GM19397 (cell line): ENCODE measurements around the gene MYD88.

Source experiments
- ATAC-seq: cut with Tn5 transposase; IDR thresholded peaks from one replicate; pipeline ENCODE4 v1.9.1; 2021; ENCODE audit warnings: mild to moderate bottlenecking, moderate library complexity; ENCODE audit not compliant: unreplicated experiment

MYD88 gene

GRCh38 chr3:38138349-38139190, at the start of gene MYD88:
TSS of gene MYD88 (plus strand) at chr3:38138661. CDS start at chr3:38138701, 40 bp downstream.
- ATAC-seq: peak; percentile 39

- ATAC-seq: no peak
These were observed 49.3 kb upstream of the MYD88 start for GRCh38 chr3:38089163-38089562.

GRCh38 chr3:38090453-38090852, 48.0 kb upstream of the MYD88 start:
- no peak for ATAC-seq

DNA sequence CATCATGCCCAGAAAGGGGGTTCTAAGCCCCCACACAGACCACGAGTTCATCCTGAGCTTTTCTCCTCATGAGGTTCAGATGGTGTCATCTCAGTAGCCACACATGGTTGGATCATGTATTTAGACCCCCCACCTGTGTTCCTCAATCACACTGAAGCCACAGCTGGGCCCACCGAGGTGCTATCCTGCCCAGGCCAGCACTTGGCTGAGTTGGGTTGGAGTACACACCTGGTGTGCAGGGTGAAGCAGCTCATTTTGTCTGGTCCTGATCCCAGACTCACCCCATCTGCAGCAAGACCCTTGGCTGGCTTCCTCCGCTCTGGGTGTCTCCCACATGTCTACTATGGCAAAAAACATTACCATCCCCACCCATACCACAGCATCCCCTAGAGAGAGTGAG, 43.5 kb upstream of the MYD88 start:
- ATAC-seq: no peak

- ATAC-seq: no peak
These were observed 42.6 kb upstream of the MYD88 start for GRCh38 chr3:38095669-38096483.

GRCh38 chr3:38097446-38098375, 40.8 kb upstream of the MYD88 start:
- no peak for ATAC-seq

- ATAC-seq: no peak
These were observed 40.1 kb upstream of the MYD88 start for GRCh38 chr3:38098376-38098723.

DNA sequence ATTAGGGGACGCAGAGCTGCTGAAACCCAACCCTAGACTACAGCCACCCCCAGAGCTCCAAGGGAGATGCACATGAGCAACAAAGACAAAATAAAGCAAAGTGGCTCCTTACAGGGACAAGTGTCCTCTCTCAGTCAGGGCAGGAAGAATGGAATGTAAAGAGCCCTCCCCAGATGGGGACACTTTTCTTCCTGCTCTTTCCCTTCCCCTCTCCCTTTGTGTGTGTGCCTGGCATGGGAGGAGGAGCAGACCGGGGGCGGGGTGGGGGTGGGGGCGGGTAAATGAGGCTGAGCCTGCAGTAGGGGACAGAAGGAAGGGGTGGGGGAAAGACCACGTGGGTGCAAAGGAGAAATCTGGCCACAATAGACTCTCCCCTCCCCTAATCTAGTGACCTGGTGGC, 38.9 kb upstream of the MYD88 start:
- ATAC-seq: no peak

DNA sequence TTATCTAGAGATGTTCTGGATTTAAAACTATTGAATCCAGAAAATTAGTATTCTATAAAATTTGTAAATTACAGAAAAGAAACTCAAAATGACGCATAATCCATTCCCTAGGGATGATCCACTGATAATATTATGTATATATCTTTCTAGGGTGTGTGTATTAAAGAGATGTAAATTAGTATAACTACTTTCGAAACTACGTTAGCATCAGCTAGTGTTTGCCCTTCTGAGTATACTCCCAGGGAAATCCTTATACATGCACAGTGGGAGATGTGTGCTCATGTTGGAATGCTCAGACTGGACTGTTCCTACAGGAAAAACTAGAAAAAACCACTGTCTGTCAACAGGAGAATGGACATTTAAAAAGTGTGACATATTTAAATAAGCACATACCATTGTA, 38.0 kb upstream of the MYD88 start:
- ATAC-seq: no peak

GRCh38 chr3:38101811-38102443, 36.5 kb upstream of the MYD88 start:
- no peak for ATAC-seq

- ATAC-seq: no peak
These were observed 36.0 kb upstream of the MYD88 start for GRCh38 chr3:38102444-38102814.

- ATAC-seq: no peak
These were observed 32.9 kb upstream of the MYD88 start for GRCh38 chr3:38105525-38105924.

DNA sequence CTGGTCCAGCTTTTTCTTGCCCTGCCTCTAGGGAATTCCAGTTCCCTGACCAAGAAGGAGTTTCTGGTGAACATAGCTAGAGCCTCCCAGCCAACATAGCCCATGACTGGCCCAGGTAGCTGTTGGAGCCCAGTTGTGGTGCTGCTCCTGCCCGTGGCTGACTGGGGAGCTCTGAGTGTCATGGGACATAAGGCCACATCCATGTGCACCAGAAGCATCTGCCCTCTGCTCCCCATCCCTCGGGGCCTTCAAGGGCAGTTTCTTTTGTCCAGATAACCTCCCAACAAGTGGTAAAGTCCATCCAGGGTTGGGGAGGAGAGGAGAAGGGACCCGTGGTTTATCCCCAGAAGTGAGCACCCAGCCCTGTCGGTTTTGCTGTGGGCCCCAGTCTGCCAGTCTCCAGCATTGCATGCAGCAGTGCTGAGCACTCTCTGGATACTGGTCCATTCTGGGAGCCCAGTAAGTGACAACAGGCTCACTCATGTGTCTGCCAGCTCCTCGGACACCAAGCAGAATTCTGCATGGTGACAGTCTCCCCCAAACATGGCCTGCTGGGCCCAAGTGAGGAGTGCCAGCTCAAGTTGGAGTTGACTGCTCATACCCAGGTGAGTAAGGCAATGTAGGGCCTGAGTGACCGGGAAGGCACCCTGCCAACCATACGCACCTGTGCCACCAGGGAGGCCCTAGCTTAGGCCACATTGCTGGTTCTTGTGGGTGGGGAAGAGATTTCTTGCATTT, 30.4 kb upstream of the MYD88 start:
- ATAC-seq: no peak

DNA sequence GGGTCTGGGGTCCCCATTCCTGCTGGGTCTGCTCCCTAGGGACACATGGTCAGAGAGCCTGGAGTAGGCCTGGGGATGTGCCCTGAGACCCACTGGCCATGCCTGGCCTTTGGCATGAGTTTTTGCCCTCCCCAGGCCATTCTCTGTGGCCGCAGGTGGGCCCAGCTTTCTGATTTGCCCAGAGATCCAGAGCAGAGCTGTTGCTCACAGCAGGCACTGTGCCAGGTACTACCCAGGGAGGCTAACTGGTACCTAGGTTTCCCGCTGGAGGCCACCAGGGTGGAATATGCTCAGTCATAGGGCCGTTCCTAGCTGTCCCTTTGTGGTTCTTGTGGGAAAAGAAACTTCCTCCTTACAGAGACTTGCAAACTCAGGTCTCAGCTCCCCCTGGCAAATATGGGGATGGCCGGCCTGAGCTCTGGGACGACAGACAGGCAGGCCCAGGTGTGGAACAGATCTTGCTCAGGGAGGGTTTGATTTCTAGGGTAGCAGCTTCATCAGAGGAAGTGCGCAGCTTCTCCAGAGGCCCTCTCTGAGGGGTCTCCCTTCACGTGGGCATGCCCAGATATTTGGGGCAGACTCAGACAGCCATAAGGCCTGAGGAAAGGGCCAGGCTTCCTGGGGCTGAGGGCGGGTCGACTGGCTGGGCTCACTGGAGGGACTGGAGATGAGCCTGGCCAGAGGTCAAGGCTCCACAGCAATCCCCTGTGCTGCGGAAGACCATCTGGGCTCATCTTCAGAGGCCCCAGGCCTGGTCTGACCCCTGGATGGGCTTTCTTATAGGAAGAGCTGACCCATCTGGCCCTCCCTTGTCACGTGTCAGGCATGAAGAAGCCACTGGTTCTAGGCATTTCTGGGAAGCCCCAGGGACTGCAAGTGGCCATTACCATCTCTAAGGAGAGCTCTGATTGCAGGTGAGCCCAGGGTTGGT, 29.5 kb upstream of the MYD88 start:
- no peak for ATAC-seq

- ATAC-seq: no peak
These were observed 28.7 kb upstream of the MYD88 start for GRCh38 chr3:38109580-38110313.

DNA sequence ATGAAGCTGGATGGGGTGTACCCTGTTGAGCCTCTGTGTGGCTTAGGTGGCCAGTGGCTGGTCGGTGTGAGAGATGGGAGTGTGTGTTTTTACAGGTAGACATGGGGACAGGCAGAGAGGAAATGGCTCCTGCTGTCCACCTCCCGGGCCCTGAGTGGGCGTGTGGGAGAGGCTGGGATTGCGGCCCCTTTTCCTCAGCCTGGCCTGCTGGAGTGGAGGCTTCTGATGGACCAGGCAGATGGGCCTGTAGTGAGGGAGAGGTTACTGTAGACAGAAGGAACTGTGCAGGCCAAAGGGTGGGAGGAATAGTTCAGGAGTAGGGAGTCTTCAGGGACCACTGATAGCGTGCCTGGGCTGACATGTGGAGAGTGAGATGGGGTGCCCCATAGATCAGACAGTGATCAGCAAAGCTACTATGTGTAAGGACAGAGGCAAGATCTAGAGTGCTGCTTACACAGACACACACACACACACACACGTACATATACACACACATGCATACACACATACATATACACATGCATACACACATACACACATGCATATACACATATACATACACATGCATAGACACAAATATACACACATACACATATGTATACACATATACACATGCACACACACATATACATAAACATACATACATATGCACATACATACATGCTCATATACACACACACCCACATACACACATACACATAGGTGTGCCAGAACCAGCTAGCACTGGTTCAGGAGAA, 28.0 kb upstream of the MYD88 start:
- no peak for ATAC-seq

DNA sequence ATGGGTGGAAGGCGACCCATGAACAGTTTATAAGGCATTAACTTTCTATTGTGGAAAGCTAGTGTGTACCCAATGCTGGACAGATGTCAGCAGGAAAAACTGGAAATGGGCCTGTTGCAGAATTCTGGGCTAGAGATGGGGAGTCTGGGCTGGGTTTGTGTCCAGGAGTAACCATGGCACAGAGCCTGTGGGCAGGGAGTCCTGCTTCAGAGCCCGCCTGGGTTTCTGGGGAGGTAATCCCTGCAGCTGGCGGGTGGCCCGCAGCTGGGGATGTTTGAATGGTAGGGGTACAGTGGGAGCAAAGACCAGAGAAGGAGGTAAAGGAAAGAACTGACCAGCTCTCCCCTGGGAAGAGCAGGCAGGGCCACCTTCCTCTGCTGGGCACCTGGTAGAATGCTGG, 27.3 kb upstream of the MYD88 start:
- ATAC-seq: no peak
